HCT116 (cell line): ENCODE results near the gene LNPK. TPM values are rescaled to one million over a fixed set of nuclear protein-coding genes. Genes with fewer than 3 reads are reported as not detected.

ENCODE experiments used
- ATAC-seq: fragments of 200-7000 bp; cut with Tn5 transposase; 2 replicates; pipeline ENCODE4 v1.9.1; 2020; ENCODE audit warnings: mild to moderate bottlenecking, moderate library complexity
- BruUV-seq: library from RNA; stranded (reverse); fragments of 400-500 nt; replicated peaks from 2 replicates; lab custom pipeline; 2021; lab: Mats Ljungman, UMichigan
- CTCF ChIA-PET: fragments of 300-600 bp; sonication (Branson Sonifier 250); formaldehyde crosslinking; loops from one replicate; lab custom pipeline; 2021; ENCODE audit warnings: antibody characterized with exemption; lab: Charles Lee
- POLR2A ChIA-PET: fragments of 300-600, 350-600 bp; sonication (Branson Sonifier 250); formaldehyde crosslinking; loops from one replicate; lab custom pipeline; 2021; ENCODE audit warnings: antibody characterized with exemption; lab: Charles Lee
- RAD21 ChIA-PET, 2 experiments: fragments of 300-600 bp; sonication (Branson Sonifier 250); formaldehyde crosslinking; loops; one replicate each; lab custom pipeline; 2023; ENCODE audit warnings: low total read pairs in 2 of 2; ENCODE audit not compliant: uncharacterized antibody in 2 of 2, unreplicated experiment in 2 of 2, low non-redundant PET in 1 of 2; lab: Charles Lee
- DNase-seq: peaks from one replicate; pipeline ENCODE4 v3.0.0-alpha.2; 2010; ENCODE audit warnings: low read depth, low spot score
- H2AFZ ChIP-seq: fragments of 200-600 bp; shearing (Covaris generic), sonication (generic); 2 replicates; pipeline ENCODE4 v1.6.1; 2017; ENCODE audit warnings: low read depth, mixed run types, mixed read lengths, antibody characterized with exemption, low read length; ENCODE audit not compliant: poor library complexity, severe bottlenecking
- H3K27ac ChIP-seq: 2 replicates; pipeline ENCODE4 v1.5.1; 2012; ENCODE audit warnings: low read depth, low read length
- H3K27me3 ChIP-seq: fragments of 200-600 bp; sonication (generic); 2 replicates; pipeline ENCODE4 v1.6.1; 2016; ENCODE audit warnings: mixed run types, low read length, mixed read lengths; ENCODE audit not compliant: insufficient read depth
- H3K36me3 ChIP-seq, 2 experiments: fragments of 200-500 bp in 1 of 2; fragments of 200-600 bp in 1 of 2; sonication (Bioruptor generic) in 1 of 2; sonication (generic) in 1 of 2; 2 replicates each; pipeline versions ENCODE4 v1.5.1 to v1.6.1; 2014 to 2016; ENCODE audit warnings: low read length in 2 of 2, inconsistent platforms in 1 of 2, mixed read lengths in 1 of 2, mixed run types in 1 of 2; ENCODE audit not compliant: insufficient read depth in 2 of 2, control insufficient read depth in 1 of 2
- H3K4me1 ChIP-seq, 2 experiments: fragments of 200-600 bp in 1 of 2; sonication (generic) in 1 of 2; 2 replicates each; pipeline versions ENCODE4 v1.5.1 to v1.6.1; 2012 to 2017; ENCODE audit warnings: low read length in 2 of 2, inconsistent platforms in 1 of 2, mild to moderate bottlenecking in 1 of 2, mixed read lengths in 1 of 2, mixed run types in 1 of 2, moderate library complexity in 1 of 2; ENCODE audit not compliant: insufficient read depth in 2 of 2, control insufficient read depth in 1 of 2
- H3K4me2 ChIP-seq: fragments of 200-600 bp; sonication (generic); 2 replicates; pipeline ENCODE4 v1.6.1; 2017; ENCODE audit warnings: mixed run types, low read length, mixed read lengths
- H3K4me3 ChIP-seq, 2 experiments: fragments of 200-600 bp in 1 of 2; sonication (generic) in 1 of 2; replicated peaks in 1 of 2; 2 replicates each; pipeline ENCODE4 v1.5.1; 2011 to 2016; ENCODE audit warnings: low read length in 2 of 2, control low read depth in 1 of 2, low read depth in 1 of 2, mild to moderate bottlenecking in 1 of 2, mixed read lengths in 1 of 2, mixed run types in 1 of 2
- H3K79me2 ChIP-seq: fragments of 200-600 bp; sonication (generic); 2 replicates; pipeline ENCODE4 v1.6.1; 2017; ENCODE audit warnings: mild to moderate bottlenecking, mixed run types, low read length, moderate library complexity, mixed read lengths; ENCODE audit not compliant: insufficient read depth
- H3K9ac ChIP-seq: fragments of 200-600 bp; sonication (generic); 2 replicates; pipeline ENCODE4 v1.6.1; 2016; ENCODE audit warnings: low read length, mixed read lengths
- H3K9me2 ChIP-seq: fragments of 200-600 bp; sonication (generic), shearing (Covaris generic); 2 replicates; pipeline ENCODE4 v1.6.1; 2017; ENCODE audit warnings: mixed run types, mild to moderate bottlenecking, moderate library complexity; ENCODE audit not compliant: insufficient read depth
- H3K9me3 ChIP-seq, 2 experiments: fragments of 200-500 bp in 1 of 2; fragments of 200-600 bp in 1 of 2; sonication (Bioruptor generic) in 1 of 2; sonication (generic) in 1 of 2; 2 replicates each; pipeline ENCODE4 v1.6.1; 2014 to 2017; ENCODE audit warnings: low read length in 2 of 2, mixed read lengths in 2 of 2, inconsistent platforms in 1 of 2, low read depth in 1 of 2, mild to moderate bottlenecking in 1 of 2, mixed run types in 1 of 2, moderate library complexity in 1 of 2; ENCODE audit not compliant: control insufficient read depth in 1 of 2, insufficient read depth in 1 of 2
- H4K20me1 ChIP-seq: fragments of 200-600 bp; sonication (generic), shearing (Covaris generic); 2 replicates; pipeline ENCODE4 v1.6.1; 2017; ENCODE audit warnings: mixed run types, mild to moderate bottlenecking, moderate library complexity; ENCODE audit not compliant: insufficient read depth
- CEBPB ChIP-seq: IDR thresholded peaks from 2 replicates; pipeline ENCODE4 v1.6.1; 2012; ENCODE audit warnings: low read depth
- ELF1 ChIP-seq: IDR thresholded peaks from 2 replicates; pipeline ENCODE4 v1.6.1; 2012; ENCODE audit warnings: low read depth, borderline replicate concordance
- EZH2 ChIP-seq: fragments of 200-600 bp; sonication (generic); IDR thresholded peaks from 2 replicates; pipeline ENCODE4 v1.6.1; 2017; ENCODE audit warnings: antibody characterized with exemption, mixed run types
- EZH2phosphoT487 ChIP-seq: fragments of 200-600 bp; IDR thresholded peaks from 2 replicates; pipeline ENCODE4 v1.6.1; 2018; ENCODE audit warnings: antibody characterized with exemption, borderline replicate concordance
- FOSL1 ChIP-seq: IDR thresholded peaks from 2 replicates; pipeline ENCODE4 v1.6.1; 2012; ENCODE audit warnings: low read depth
- JUND ChIP-seq: IDR thresholded peaks from 2 replicates; pipeline ENCODE4 v1.6.1; 2012
- POLR2A ChIP-seq: IDR thresholded peaks from 2 replicates; pipeline ENCODE4 v1.7.0; 2011; ENCODE audit warnings: borderline replicate concordance; ENCODE audit not compliant: insufficient read depth, insufficient read length; ENCODE audit errors: extremely low read depth
- POLR2AphosphoS5 ChIP-seq: IDR thresholded peaks from 2 replicates; pipeline ENCODE4 v1.6.1; 2011; ENCODE audit warnings: mild to moderate bottlenecking, low read depth, low read length, moderate library complexity
- RAD21 ChIP-seq: IDR thresholded peaks from 2 replicates; pipeline ENCODE4 v1.6.1; 2012; ENCODE audit warnings: low read depth, mild to moderate bottlenecking
- SIN3A ChIP-seq: IDR thresholded peaks from 2 replicates; pipeline ENCODE4 v1.6.1; 2012; ENCODE audit warnings: low read depth
- SP1 ChIP-seq: IDR thresholded peaks from 2 replicates; pipeline ENCODE4 v1.6.1; 2012; ENCODE audit warnings: low read depth
- SRF ChIP-seq: IDR thresholded peaks from 2 replicates; pipeline ENCODE4 v1.6.1; 2012; ENCODE audit warnings: low read depth
- TCF7L2 ChIP-seq: IDR thresholded peaks from 2 replicates; pipeline ENCODE4 v1.7.0; 2011; ENCODE audit warnings: borderline replicate concordance, inconsistent platforms; ENCODE audit not compliant: insufficient read depth, insufficient read length; ENCODE audit errors: extremely low read depth
- YY1 ChIP-seq: IDR thresholded peaks from 2 replicates; pipeline ENCODE4 v1.6.1; 2011; ENCODE audit warnings: low read length, low read depth, moderate library complexity, mild to moderate bottlenecking; ENCODE audit not compliant: insufficient replicate concordance; ENCODE audit errors: extremely low read depth
- ZFX ChIP-seq: fragments of 450-650 bp; IDR thresholded peaks from 2 replicates; pipeline ENCODE4 v1.6.1; 2017
- intact Hi-C: fragments of 100-400 bp; cut with micrococcal nuclease; formaldehyde crosslinking; loops from 2 replicates; pipeline ENCODE4 v1.10.0; 2022
- total RNA-seq: library from RNA; stranded (reverse); gene quantifications from one replicate; pipeline ENCODE4 v1.2.1, GENCODE V29; 2021; ENCODE audit not compliant: unreplicated experiment
- TF ChIP-seq, protein P1 (sequence below), 3 experiments: fragments of 200-600 bp in 1 of 3; sonication (generic) in 1 of 3; IDR thresholded peaks in 2 of 3; conservative IDR thresholded peaks in 1 of 3; 2 replicates each; pipeline ENCODE4 v1.5.1; 2012 to 2017; ENCODE audit warnings: low read depth in 2 of 3, low read length in 2 of 3, antibody characterized with exemption in 1 of 3, borderline replicate concordance in 1 of 3, control low read depth in 1 of 3, mild to moderate bottlenecking in 1 of 3, mixed read lengths in 1 of 3, mixed run types in 1 of 3, moderate library complexity in 1 of 3; ENCODE audit not compliant: insufficient read depth in 1 of 3
- TF ChIP-seq, protein P2 (sequence below): IDR thresholded peaks from 2 replicates; pipeline ENCODE4 v1.6.1; 2012
- TF ChIP-seq, protein P3 (sequence below): IDR thresholded peaks from 2 replicates; pipeline ENCODE4 v1.6.1; 2011; ENCODE audit warnings: mild to moderate bottlenecking, low read length, moderate library complexity; ENCODE audit not compliant: insufficient replicate concordance; ENCODE audit errors: extremely low read depth

Gene LNPK
- total RNA-seq, 1 experiment from 2014 or later, result 22.3 TPM

DNA sequence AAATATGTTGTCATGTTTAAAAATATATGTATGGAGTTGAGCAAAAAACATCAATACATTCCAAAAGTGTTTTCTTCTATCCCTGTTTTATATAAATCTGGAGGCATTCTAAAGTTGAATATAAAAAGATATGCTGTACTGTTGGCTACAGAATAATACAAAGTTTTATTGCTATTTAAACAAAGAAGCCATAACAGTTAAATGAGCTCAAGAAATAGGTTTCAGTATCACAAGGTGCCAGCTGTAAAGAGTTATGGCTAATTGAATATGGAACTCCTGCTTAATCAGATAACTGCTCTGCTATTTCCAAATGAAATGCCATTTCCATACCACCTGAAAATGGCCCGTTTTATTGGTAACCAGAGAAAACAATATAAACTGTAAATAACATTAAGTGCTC is 55.0 kb downstream of the LNPK start:
- no peaks in the 10 kb centered on the region; a peak in 1 of 4 replicates for H3K9me3 ChIP-seq
- no peak overlapping the region for H3K4me2 ChIP-seq
- ATAC-seq (no peak), DNase-seq (no peak)
- intact Hi-C loops, result no loop called here
- H3K36me3 ChIP-seq, result no peaks in the 10 kb centered on the region; a peak in 1 of 4 replicates
- ChIA-PET POLR2A (no interaction called here), RAD21 (no interaction called here), CTCF (no interaction called here)
- H3K27ac ChIP-seq, result no peak overlapping the region
- TF ChIP-seq POLR2A, result no peak
- no peak for TF ChIP-seq SRF
- no peak for TF ChIP-seq ELF1
- TF ChIP-seq, protein P1, sequence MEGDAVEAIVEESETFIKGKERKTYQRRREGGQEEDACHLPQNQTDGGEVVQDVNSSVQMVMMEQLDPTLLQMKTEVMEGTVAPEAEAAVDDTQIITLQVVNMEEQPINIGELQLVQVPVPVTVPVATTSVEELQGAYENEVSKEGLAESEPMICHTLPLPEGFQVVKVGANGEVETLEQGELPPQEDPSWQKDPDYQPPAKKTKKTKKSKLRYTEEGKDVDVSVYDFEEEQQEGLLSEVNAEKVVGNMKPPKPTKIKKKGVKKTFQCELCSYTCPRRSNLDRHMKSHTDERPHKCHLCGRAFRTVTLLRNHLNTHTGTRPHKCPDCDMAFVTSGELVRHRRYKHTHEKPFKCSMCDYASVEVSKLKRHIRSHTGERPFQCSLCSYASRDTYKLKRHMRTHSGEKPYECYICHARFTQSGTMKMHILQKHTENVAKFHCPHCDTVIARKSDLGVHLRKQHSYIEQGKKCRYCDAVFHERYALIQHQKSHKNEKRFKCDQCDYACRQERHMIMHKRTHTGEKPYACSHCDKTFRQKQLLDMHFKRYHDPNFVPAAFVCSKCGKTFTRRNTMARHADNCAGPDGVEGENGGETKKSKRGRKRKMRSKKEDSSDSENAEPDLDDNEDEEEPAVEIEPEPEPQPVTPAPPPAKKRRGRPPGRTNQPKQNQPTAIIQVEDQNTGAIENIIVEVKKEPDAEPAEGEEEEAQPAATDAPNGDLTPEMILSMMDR (IDR thresholded peaks at IDR 0.05 in 2 of 3, conservative IDR thresholded peaks at IDR 0.05 in 1 of 3; ENCODE audit: borderline replicate concordance in 1 of 3, insufficient read depth in 1 of 3, low read depth in 2 of 3, low read length in 2 of 3), result no peak
- TF ChIP-seq EZH2, result no peak
- no peak for TF ChIP-seq POLR2AphosphoS5
- no peak for TF ChIP-seq SP1
- no peak for TF ChIP-seq EZH2phosphoT487
- TF ChIP-seq, protein P2, sequence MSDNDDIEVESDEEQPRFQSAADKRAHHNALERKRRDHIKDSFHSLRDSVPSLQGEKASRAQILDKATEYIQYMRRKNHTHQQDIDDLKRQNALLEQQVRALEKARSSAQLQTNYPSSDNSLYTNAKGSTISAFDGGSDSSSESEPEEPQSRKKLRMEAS, result no peak
- H3K79me2 ChIP-seq, result no peaks in the 10 kb centered on the region
- H3K9me2 ChIP-seq, result no peaks in the 10 kb centered on the region
- H4K20me1 ChIP-seq, result no peaks in the 10 kb centered on the region
- H3K9ac ChIP-seq, result no peak overlapping the region
- no peaks in the 10 kb centered on the region for H3K27me3 ChIP-seq
- BruUV-seq, result no TSS peak
- H3K4me1 ChIP-seq, result no peaks in the 10 kb centered on the region
- no peak overlapping the region for H2AFZ ChIP-seq
- no peak overlapping the region for H3K4me3 ChIP-seq

DNA sequence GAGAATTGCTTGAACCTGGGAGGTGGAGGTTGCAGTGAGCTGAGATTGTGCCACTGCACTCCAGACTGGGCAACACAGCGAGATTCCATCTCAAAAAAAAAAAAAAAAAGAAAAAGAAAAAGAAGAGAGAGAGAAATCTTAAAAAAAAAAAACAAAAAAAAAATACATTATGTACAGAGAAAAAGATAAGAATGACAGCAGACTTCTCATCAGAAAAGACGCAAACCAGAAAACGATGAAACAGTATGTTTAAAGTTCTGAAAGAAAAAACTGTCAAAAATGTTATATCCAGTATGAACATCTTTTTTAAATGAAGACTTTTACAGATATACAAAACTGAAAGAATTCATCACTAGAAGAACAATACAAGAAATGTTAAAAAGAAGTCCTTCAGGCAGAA is 60.4 kb downstream of the LNPK start:
- DNase-seq, result no peak
- ChIA-PET POLR2A (no interaction called here), CTCF (no interaction called here)
- no peaks in the 10 kb centered on the region for H3K9me2 ChIP-seq
- H3K4me2 ChIP-seq, result no peak overlapping the region
- no peak overlapping the region for H3K27ac ChIP-seq
- no peaks in the 10 kb centered on the region for H4K20me1 ChIP-seq
- TF ChIP-seq YY1, result no peak
- TF ChIP-seq SIN3A, result no peak
- no peak for TF ChIP-seq RAD21
- TF ChIP-seq FOSL1, result no peak
- no peak for TF ChIP-seq CEBPB
- TF ChIP-seq POLR2AphosphoS5, result no peak
- TF ChIP-seq TCF7L2, result no peak
- TF ChIP-seq JUND, result no peak
- no peak for TF ChIP-seq EZH2phosphoT487
- TF ChIP-seq, protein P3, sequence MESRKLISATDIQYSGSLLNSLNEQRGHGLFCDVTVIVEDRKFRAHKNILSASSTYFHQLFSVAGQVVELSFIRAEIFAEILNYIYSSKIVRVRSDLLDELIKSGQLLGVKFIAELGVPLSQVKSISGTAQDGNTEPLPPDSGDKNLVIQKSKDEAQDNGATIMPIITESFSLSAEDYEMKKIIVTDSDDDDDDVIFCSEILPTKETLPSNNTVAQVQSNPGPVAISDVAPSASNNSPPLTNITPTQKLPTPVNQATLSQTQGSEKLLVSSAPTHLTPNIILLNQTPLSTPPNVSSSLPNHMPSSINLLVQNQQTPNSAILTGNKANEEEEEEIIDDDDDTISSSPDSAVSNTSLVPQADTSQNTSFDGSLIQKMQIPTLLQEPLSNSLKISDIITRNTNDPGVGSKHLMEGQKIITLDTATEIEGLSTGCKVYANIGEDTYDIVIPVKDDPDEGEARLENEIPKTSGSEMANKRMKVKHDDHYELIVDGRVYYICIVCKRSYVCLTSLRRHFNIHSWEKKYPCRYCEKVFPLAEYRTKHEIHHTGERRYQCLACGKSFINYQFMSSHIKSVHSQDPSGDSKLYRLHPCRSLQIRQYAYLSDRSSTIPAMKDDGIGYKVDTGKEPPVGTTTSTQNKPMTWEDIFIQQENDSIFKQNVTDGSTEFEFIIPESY, result no peak
- no peak for TF ChIP-seq ZFX
- TF ChIP-seq, all 23 proteins: peak for 0
- H3K36me3 ChIP-seq, result no peaks in the 10 kb centered on the region; a peak in 1 of 4 replicates
- ATAC-seq, result no peak
- intact Hi-C loops, result no loop called here
- H3K79me2 ChIP-seq, result no peaks in the 10 kb centered on the region
- no peak overlapping the region for H3K9ac ChIP-seq
- no peak overlapping the region for H2AFZ ChIP-seq
- no peaks in the 10 kb centered on the region for H3K27me3 ChIP-seq
- RAD21 ChIA-PET, result no interaction called here
- H3K9me3 ChIP-seq, result no peaks in the 10 kb centered on the region; a peak in 1 of 4 replicates
- no peaks in the 10 kb centered on the region for H3K4me1 ChIP-seq
- H3K4me3 ChIP-seq, result no peak overlapping the region
- no TSS peak for BruUV-seq
